Measurements from ENCODE around the gene PCP4. TPM values are rescaled to one million over a fixed set of nuclear protein-coding genes. Genes with fewer than 3 reads are reported as not detected.

Gene PCP4
- total RNA-seq, 2 experiments from 2014 or later, result not detected

- ChIA-PET POLR2A (interaction anchor here (0.6 to 1.7 kb wide), 3 partner anchors 17 to 122 kb away, joined by 3 to 5 read pairs (median 3); no protein-coding TSS in a partner anchor), CTCF (ENCODE audit: unreplicated experiment) (no interaction called here)
- no peaks in the 10 kb centered on the region for H3K79me2 ChIP-seq (ENCODE audit: insufficient read depth, low read depth, low read length)
- no peaks in the 10 kb centered on the region for H3K4me1 ChIP-seq (ENCODE audit: insufficient read depth, low read length, poor library complexity, severe bottlenecking)
- no peak overlapping the region for H3K4me2 ChIP-seq (ENCODE audit: low read length)
- no peak for DNase-seq (ENCODE audit: low spot score)
- no peak overlapping the region for H2AFZ ChIP-seq (ENCODE audit: low read length)
- BruUV-seq (replicated peaks), result no TSS peak
- no peak overlapping the region for H3K4me3 ChIP-seq (ENCODE audit: low read depth, low read length, poor library complexity, severe bottlenecking)
- intact Hi-C loops (cut with micrococcal nuclease; ENCODE audit: unreplicated experiment), result no loop called here
- no peaks in the 10 kb centered on the region for H3K9me2 ChIP-seq (ENCODE audit: insufficient read depth, low read length)
- TF ChIP-seq CTCF (conservative IDR thresholded peaks at IDR 0.05; ENCODE audit: low read length) (no peak), EZH2phosphoT487 (IDR thresholded peaks at IDR 0.05; ENCODE audit: borderline replicate concordance, low read depth, low read length) (no peak)
- H3K9me3 ChIP-seq (ENCODE audit: low read length), result no peaks in the 10 kb centered on the region
- H3K27ac ChIP-seq (ENCODE audit: low read depth, low read length, poor library complexity, severe bottlenecking), result no peak overlapping the region
- H4K20me1 ChIP-seq (ENCODE audit: insufficient read depth, low read length), result no peaks in the 10 kb centered on the region
- no peaks in the 10 kb centered on the region for H3K36me3 ChIP-seq (ENCODE audit: insufficient read depth, low read length)
Measured at GRCh38 chr21:39869141-39869818, 2.0 kb downstream of the PCP4 start.

- POLR2A ChIA-PET, result interaction anchor here (0.6 kb wide), 1 partner anchor 685 kb away, joined by 4 read pairs; no protein-coding TSS in a partner anchor
- TF ChIP-seq EZH2phosphoT487 (IDR thresholded peaks at IDR 0.05; ENCODE audit: borderline replicate concordance, low read depth, low read length) (no peak), CTCF (conservative IDR thresholded peaks at IDR 0.05; ENCODE audit: low read length) (no peak)
- H4K20me1 ChIP-seq (ENCODE audit: insufficient read depth, low read length), result no peaks in the 10 kb centered on the region
- H2AFZ ChIP-seq (ENCODE audit: low read length), result no peak overlapping the region
- no peaks in the 10 kb centered on the region for H3K4me1 ChIP-seq (ENCODE audit: insufficient read depth, low read length, poor library complexity, severe bottlenecking)
- no peak for DNase-seq (ENCODE audit: low spot score)
- no peaks in the 10 kb centered on the region for H3K9me2 ChIP-seq (ENCODE audit: insufficient read depth, low read length)
- no peaks in the 10 kb centered on the region for H3K36me3 ChIP-seq (ENCODE audit: insufficient read depth, low read length)
- H3K9me3 ChIP-seq (ENCODE audit: low read length), result no peaks in the 10 kb centered on the region
- CTCF ChIA-PET (ENCODE audit: unreplicated experiment), result no interaction called here
- no peaks in the 10 kb centered on the region for H3K79me2 ChIP-seq (ENCODE audit: insufficient read depth, low read depth, low read length)
- no peak overlapping the region for H3K4me2 ChIP-seq (ENCODE audit: low read length)
- no peak overlapping the region for H3K27ac ChIP-seq (ENCODE audit: low read depth, low read length, poor library complexity, severe bottlenecking)
- intact Hi-C loops (cut with micrococcal nuclease; ENCODE audit: unreplicated experiment), result no loop called here
- no peak overlapping the region for H3K4me3 ChIP-seq (ENCODE audit: low read depth, low read length, poor library complexity, severe bottlenecking)
- no TSS peak for BruUV-seq (replicated peaks)
Measured at GRCh38 chr21:39873687-39874086, 6.4 kb downstream of the PCP4 start.

GRCh38 chr21:39874206-39874605, 7.0 kb downstream of the PCP4 start:
- no peak overlapping the region for H3K4me3 ChIP-seq (ENCODE audit: low read depth, low read length, poor library complexity, severe bottlenecking)
- no peak for DNase-seq (ENCODE audit: low spot score)
- no peaks in the 10 kb centered on the region for H3K9me3 ChIP-seq (ENCODE audit: low read length)
- no peak overlapping the region for H3K4me2 ChIP-seq (ENCODE audit: low read length)
- H3K9me2 ChIP-seq (ENCODE audit: insufficient read depth, low read length), result no peaks in the 10 kb centered on the region
- H4K20me1 ChIP-seq (ENCODE audit: insufficient read depth, low read length), result no peaks in the 10 kb centered on the region
- H3K79me2 ChIP-seq (ENCODE audit: insufficient read depth, low read depth, low read length), result no peaks in the 10 kb centered on the region
- intact Hi-C loops (cut with micrococcal nuclease; ENCODE audit: unreplicated experiment), result no loop called here
- H2AFZ ChIP-seq (ENCODE audit: low read length), result no peak overlapping the region
- BruUV-seq (replicated peaks), result no TSS peak
- no peak overlapping the region for H3K27ac ChIP-seq (ENCODE audit: low read depth, low read length, poor library complexity, severe bottlenecking)
- H3K4me1 ChIP-seq (ENCODE audit: insufficient read depth, low read length, poor library complexity, severe bottlenecking), result no peaks in the 10 kb centered on the region
- no peaks in the 10 kb centered on the region for H3K36me3 ChIP-seq (ENCODE audit: insufficient read depth, low read length)
- ChIA-PET POLR2A (interaction anchor here (0.6 kb wide), 3 partner anchors 59 to 684 kb away, joined by 3 to 4 read pairs (median 3); no protein-coding TSS in a partner anchor), CTCF (ENCODE audit: unreplicated experiment) (no interaction called here)
- TF ChIP-seq CTCF (conservative IDR thresholded peaks at IDR 0.05; ENCODE audit: low read length) (no peak), EZH2phosphoT487 (IDR thresholded peaks at IDR 0.05; ENCODE audit: borderline replicate concordance, low read depth, low read length) (no peak)

Measured in OCI-LY7 (cell line).